Stimulated activated CD4-positive, alpha-beta T cell treated with anti-CD3 and anti-CD28 coated beads, Interleukin-1b, Interleukin-23, amount 100 ng/mL, for 24 hours (primary cell): Measurements from ENCODE around the gene NFE2L1.

Source experiments
- DNase-seq, 4 experiments: peaks; one replicate each; pipeline ENCODE4 v3.0.0-alpha.2; 2020; ENCODE audit warnings: low read depth in 4 of 4, low spot score in 1 of 4

NFE2L1 gene

DNA sequence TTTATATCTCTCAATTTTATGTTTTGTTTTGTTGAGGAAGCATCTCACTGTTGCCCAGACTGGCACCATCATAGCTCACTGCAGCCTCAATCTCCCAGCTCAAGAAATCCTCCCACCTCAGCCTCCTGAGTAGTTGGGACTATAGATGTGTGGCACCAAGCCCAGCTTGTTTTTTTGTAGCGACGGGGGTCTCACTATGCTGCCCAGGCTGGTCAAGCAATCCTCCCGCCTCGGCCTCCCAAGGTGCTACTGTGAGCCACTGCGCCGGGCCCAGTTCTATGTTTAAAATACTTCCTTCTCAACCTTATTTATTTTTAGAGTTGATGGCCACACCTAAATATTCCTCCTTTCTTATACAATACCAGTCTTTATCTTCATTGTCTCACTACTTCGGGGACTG is 1.9 kb upstream of the NFE2L1 start:
- no peak for DNase-seq

DNA sequence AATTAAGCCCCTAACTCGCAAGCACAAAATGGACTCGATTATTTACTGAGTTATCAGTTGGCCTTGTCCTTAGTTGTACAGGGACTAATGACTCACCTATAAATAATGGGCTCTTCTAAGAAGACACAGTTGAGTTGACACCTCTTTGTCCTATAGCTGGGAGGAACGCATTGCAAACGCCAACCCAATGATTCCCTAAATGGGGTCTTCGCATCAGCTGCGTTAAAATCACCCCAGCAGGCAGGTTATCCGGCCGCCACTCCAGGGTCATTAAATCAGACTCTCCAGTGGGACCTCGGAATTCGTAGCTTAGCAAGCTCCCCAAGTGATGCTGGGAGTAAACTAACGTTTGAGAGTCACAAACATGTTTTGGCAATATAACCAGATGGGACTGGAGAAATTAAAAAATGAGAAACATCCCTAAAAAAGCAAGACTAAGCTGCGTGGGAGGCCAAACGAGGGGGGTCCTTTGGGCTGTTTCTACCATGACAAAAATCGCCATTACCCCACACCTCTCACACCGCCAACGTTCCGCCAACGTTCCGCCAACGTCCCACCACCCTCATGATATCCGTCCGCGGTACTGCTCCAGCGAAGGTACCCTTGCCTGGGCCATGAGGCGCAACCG is 932 bp upstream of the NFE2L1 start:
- DNase-seq, result no peak

DNA sequence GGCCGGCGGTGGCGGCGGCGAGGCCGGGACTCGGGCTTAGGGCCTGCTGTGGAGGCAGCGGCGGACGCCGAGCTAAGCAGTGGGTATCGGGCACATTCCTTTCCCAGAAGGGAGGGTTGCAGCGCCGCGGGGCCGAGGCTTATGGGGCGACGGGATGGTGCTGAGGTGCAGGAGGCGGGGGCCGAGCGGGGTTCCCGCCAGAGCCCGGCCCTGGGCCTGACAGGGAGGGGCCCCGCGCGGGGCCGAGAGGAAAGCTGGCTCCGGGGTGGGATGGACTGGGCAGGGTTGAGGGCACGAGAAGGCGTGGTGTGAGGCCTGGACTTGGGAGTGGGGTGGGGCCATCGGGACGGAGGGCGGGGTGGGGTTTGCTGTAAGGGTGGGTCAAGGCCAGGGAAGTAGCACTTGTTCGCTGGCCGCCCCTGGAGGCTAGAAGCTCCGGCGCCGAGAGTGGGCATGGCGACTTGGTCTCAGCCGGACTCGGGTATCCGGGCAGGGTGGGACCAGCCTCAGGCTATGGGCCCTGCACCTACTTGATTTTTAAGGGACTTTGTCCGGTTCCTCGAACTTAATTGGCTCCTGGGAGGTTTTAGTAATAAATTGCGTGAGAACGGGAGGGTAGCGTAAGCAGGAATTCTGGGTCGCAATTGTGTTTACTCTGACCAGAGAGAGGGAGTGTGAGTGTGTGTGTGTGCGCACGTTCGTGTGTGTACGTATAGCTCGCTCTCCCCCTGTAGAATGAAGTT is 396 bp downstream of the NFE2L1 start:
- DNase-seq, result no peak

- DNase-seq, result no peak
Observed at GRCh38 chr17:48051283-48051682, 3.1 kb downstream of the NFE2L1 start.

GRCh38 chr17:48051706-48052486 is 3.7 kb downstream of the NFE2L1 start:
- no peak for DNase-seq

- no peak for DNase-seq
Observed at GRCh38 chr17:48052956-48053757, 5.0 kb downstream of the NFE2L1 start.

GRCh38 chr17:48053758-48054237 is 5.6 kb downstream of the NFE2L1 start:
- DNase-seq, result no peak

GRCh38 chr17:48054238-48055185 is 6.4 kb downstream of the NFE2L1 start:
- DNase-seq, result no peak

GRCh38 chr17:48055531-48056245 is 7.5 kb downstream of the NFE2L1 start:
- peak in 1 of 4 experiments; percentile 38 for DNase-seq

GRCh38 chr17:48056246-48056745 is 8.1 kb downstream of the NFE2L1 start:
- DNase-seq, result no peak

- DNase-seq, result no peak
Observed at GRCh38 chr17:48056879-48057278, 8.7 kb downstream of the NFE2L1 start.

- DNase-seq, result no peak
Observed at GRCh38 chr17:48057626-48058025, 9.5 kb downstream of the NFE2L1 start.

GRCh38 chr17:48058393-48059124 is 10.4 kb downstream of the NFE2L1 start:
- no peak for DNase-seq

DNA sequence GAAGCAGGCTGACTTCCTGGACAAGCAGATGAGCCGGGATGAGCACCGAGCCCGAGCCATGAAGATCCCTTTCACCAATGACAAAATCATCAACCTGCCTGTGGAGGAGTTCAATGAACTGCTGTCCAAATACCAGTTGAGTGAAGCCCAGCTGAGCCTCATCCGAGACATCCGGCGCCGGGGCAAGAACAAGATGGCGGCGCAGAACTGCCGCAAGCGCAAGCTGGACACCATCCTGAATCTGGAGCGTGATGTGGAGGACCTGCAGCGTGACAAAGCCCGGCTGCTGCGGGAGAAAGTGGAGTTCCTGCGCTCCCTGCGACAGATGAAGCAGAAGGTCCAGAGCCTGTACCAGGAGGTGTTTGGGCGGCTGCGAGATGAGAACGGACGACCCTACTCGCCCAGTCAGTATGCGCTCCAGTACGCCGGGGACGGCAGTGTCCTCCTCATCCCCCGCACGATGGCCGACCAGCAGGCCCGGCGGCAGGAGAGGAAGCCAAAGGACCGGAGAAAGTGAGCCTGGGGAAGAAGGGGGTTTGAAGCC is 11.0 kb downstream of the NFE2L1 start:
- no peak for DNase-seq

GRCh38 chr17:48060249-48060648 is 12.1 kb downstream of the NFE2L1 start:
- DNase-seq, result no peak

DNA sequence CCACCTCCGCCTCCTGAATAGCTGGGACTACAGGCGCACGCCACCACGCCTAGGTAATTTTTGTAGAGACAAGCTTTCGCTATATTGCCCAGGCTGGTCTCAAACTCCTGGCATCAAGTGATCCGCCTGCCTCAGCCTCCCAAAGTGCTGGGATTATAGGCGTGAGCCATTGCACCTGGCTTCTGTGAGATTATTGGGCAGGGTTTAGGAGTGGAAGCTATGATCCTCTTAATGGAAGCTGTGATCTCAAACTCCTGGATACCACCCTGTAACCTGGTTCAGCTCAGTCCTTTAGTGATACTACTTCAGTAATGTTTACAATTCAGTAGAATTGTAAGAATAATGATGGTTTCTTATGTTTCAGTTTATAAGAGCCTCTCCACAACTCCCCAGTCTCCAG is 14.1 kb downstream of the NFE2L1 start:
- DNase-seq, result no peak

- no peak for DNase-seq
Observed at GRCh38 chr17:48064638-48065037, 16.5 kb downstream of the NFE2L1 start.

- no peak for DNase-seq
Observed at GRCh38 chr17:48066192-48066591, 18.0 kb downstream of the NFE2L1 start.
